ENCODE data around the gene HOXA11.

HOXA11 gene

GRCh38 chr7:27147199-27148030 is 37.6 kb downstream of the HOXA11 start, which contains the start of gene HOXA6:
Gene HOXA6 (minus strand): TSS chr7:27147774. CDS start chr7:27147749, 25 bp downstream.
- DNase-seq (ENCODE audit: low spot score): no peak

- DNase-seq (ENCODE audit: low spot score): no peak
These were observed 38.4 kb downstream of the HOXA11 start for GRCh38 chr7:27146491-27147198.

- DNase-seq (ENCODE audit: low spot score): no peak
These were observed 39.1 kb downstream of the HOXA11 start for GRCh38 chr7:27145914-27146412.

GRCh38 chr7:27145165-27145913 is 39.7 kb downstream of the HOXA11 start:
- no peak for DNase-seq (ENCODE audit: low spot score)

- no peak for DNase-seq (ENCODE audit: low spot score)
These were observed 40.3 kb downstream of the HOXA11 start for GRCh38 chr7:27144781-27145164.

- no peak for DNase-seq (ENCODE audit: low spot score)
These were observed 40.9 kb downstream of the HOXA11 start for GRCh38 chr7:27143950-27144780.

GRCh38 chr7:27143023-27143949 is 41.7 kb downstream of the HOXA11 start, which contains the start of gene HOXA5:
Gene HOXA5 (minus strand): TSS chr7:27143681. CDS start chr7:27143607, 74 bp downstream.
- DNase-seq (ENCODE audit: low spot score): no peak

- no peak for DNase-seq (ENCODE audit: low spot score)
These were observed 42.4 kb downstream of the HOXA11 start for GRCh38 chr7:27142580-27143022.

- DNase-seq (ENCODE audit: low spot score): no peak
These were observed 43.0 kb downstream of the HOXA11 start for GRCh38 chr7:27141923-27142579.

- no peak for DNase-seq (ENCODE audit: low spot score)
These were observed 43.7 kb downstream of the HOXA11 start for GRCh38 chr7:27141137-27141922.

GRCh38 chr7:27140126-27140857 is 44.7 kb downstream of the HOXA11 start:
- no peak for DNase-seq (ENCODE audit: low spot score)

GRCh38 chr7:27139334-27140125 is 45.5 kb downstream of the HOXA11 start:
- DNase-seq (ENCODE audit: low spot score): no peak

GRCh38 chr7:27138985-27139333 is 46.1 kb downstream of the HOXA11 start:
- DNase-seq (ENCODE audit: low spot score): no peak

GRCh38 chr7:27138472-27138871 is 46.6 kb downstream of the HOXA11 start:
- no peak for DNase-seq (ENCODE audit: low spot score)

GRCh38 chr7:27137640-27138315 is 47.3 kb downstream of the HOXA11 start:
- no peak for DNase-seq (ENCODE audit: low spot score)

GRCh38 chr7:27134392-27134791 is 50.6 kb downstream of the HOXA11 start:
- no peak for DNase-seq (ENCODE audit: low spot score)
